IMR-90 (cell line): Measurements from ENCODE around the gene ELAVL1. TPM values are rescaled to one million over a fixed set of nuclear protein-coding genes. Genes with fewer than 3 reads are reported as not detected.
A peak's percentile ranks its signal among the peaks of the same experiment; 100 is the strongest.

Experiments
- ATAC-seq: fragments of 200-7000 bp; cut with Tn5 transposase; 2 replicates; pipeline ENCODE4 v1.9.1; 2020; ENCODE audit warnings: low read depth, mild to moderate bottlenecking, moderate library complexity
- BruUV-seq: library from RNA; stranded (reverse); fragments of 400-500 nt; replicated peaks from 2 replicates; lab custom pipeline; 2021; lab: Mats Ljungman, UMichigan
- CTCF ChIA-PET: fragments of 300-600 bp; formaldehyde crosslinking; extraction: SDS; loops from one replicate; lab custom pipeline; 2021; ENCODE audit warnings: antibody characterized with exemption; lab: Yijun Ruan, JAX
- POLR2A ChIA-PET: fragments of 300-600 bp; sonication (Branson Sonifier 250); formaldehyde crosslinking; loops from one replicate; lab custom pipeline; 2022; ENCODE audit warnings: antibody characterized with exemption; ENCODE audit not compliant: unreplicated experiment; lab: Charles Lee
- DNase-seq: peaks from one replicate; pipeline ENCODE4 v3.0.0; 2013
- H2AFZ ChIP-seq: replicated peaks from 2 replicates; pipeline ENCODE3; 2013; ENCODE audit warnings: low read length, mild to moderate bottlenecking; ENCODE audit not compliant: poor library complexity
- H2AK5ac ChIP-seq: 2 replicates; pipeline ENCODE4 v1.6.1; 2013; ENCODE audit warnings: low read depth, low read length, inconsistent platforms
- H2AK9ac ChIP-seq: replicated peaks from 2 replicates; pipeline ENCODE3; 2013; ENCODE audit warnings: mild to moderate bottlenecking, low read depth, low read length, moderate library complexity; ENCODE audit not compliant: poor library complexity
- H2BK120ac ChIP-seq: 2 replicates; pipeline ENCODE4 v1.6.1; 2013; ENCODE audit warnings: low read depth, low read length, inconsistent platforms
- H2BK15ac ChIP-seq: 3 replicates; pipeline ENCODE4 v1.6.1; 2013; ENCODE audit warnings: low read depth, low read length, inconsistent platforms
- H2BK20ac ChIP-seq: 2 replicates; pipeline ENCODE4 v1.6.1; 2013; ENCODE audit warnings: low read depth, mild to moderate bottlenecking, inconsistent platforms, low read length, moderate library complexity
- H2BK5ac ChIP-seq: 2 replicates; pipeline ENCODE4 v1.6.1; 2013; ENCODE audit warnings: mild to moderate bottlenecking, low read depth, low read length, inconsistent platforms; ENCODE audit not compliant: poor library complexity, severe bottlenecking
- H3K14ac ChIP-seq: replicated peaks from 2 replicates; pipeline ENCODE4 v1.6.1; 2013; ENCODE audit warnings: low read depth, low read length, inconsistent platforms
- H3K18ac ChIP-seq: 2 replicates; pipeline ENCODE4 v1.6.1; 2013; ENCODE audit warnings: low read depth, low read length, control low read depth
- H3K23ac ChIP-seq: 2 replicates; pipeline ENCODE4 v1.6.1; 2013; ENCODE audit warnings: low read depth, low read length, inconsistent platforms
- H3K27ac ChIP-seq: 2 replicates; pipeline ENCODE4 v1.5.1; 2013; ENCODE audit warnings: mild to moderate bottlenecking, control low read depth, low read length; ENCODE audit not compliant: insufficient read depth
- H3K27me3 ChIP-seq: 2 replicates; pipeline ENCODE4 v1.6.1; 2013; ENCODE audit warnings: low read length; ENCODE audit not compliant: control insufficient read depth, insufficient read depth
- H3K36me3 ChIP-seq: 2 replicates; pipeline ENCODE4 v1.6.1; 2013; ENCODE audit warnings: low read length, mixed read lengths; ENCODE audit not compliant: control insufficient read depth, insufficient read depth
- H3K4ac ChIP-seq: 2 replicates; pipeline ENCODE4 v1.6.1; 2013; ENCODE audit warnings: low read depth, low read length, inconsistent platforms
- H3K4me1 ChIP-seq: 2 replicates; pipeline ENCODE4 v1.6.1; 2013; ENCODE audit warnings: low read length, mixed read lengths; ENCODE audit not compliant: control insufficient read depth, insufficient read depth
- H3K4me2 ChIP-seq: 2 replicates; pipeline ENCODE4 v1.6.1; 2013; ENCODE audit warnings: low read depth, mild to moderate bottlenecking, control low read depth, low read length, moderate library complexity
- H3K4me3 ChIP-seq: 2 replicates; pipeline ENCODE4 v1.5.1; 2013; ENCODE audit warnings: low read depth, mild to moderate bottlenecking, control low read depth, low read length, moderate library complexity; ENCODE audit not compliant: insufficient read depth
- H3K56ac ChIP-seq: 2 replicates; pipeline ENCODE4 v1.6.1; 2013; ENCODE audit warnings: low read length, inconsistent platforms; ENCODE audit not compliant: insufficient read depth; ENCODE audit errors: extremely low read depth
- H3K79me1 ChIP-seq, 2 experiments: 2 replicates each; pipeline ENCODE4 v1.6.1; 2013; ENCODE audit warnings: low read length in 2 of 2, inconsistent platforms in 1 of 2, low read depth in 1 of 2
- H3K9ac ChIP-seq: 2 replicates; pipeline ENCODE4 v1.6.1; 2013; ENCODE audit warnings: low read depth, low read length, control low read depth
- H3K9me1 ChIP-seq: 2 replicates; pipeline ENCODE4 v1.6.1; 2013; ENCODE audit warnings: low read length, inconsistent platforms; ENCODE audit not compliant: insufficient read depth
- H3K9me3 ChIP-seq: 2 replicates; pipeline ENCODE4 v1.6.1; 2013; ENCODE audit warnings: low read length; ENCODE audit not compliant: control insufficient read depth, insufficient read depth
- H4K20me1 ChIP-seq: 2 replicates; pipeline ENCODE4 v1.6.1; 2013; ENCODE audit warnings: low read length, inconsistent platforms; ENCODE audit not compliant: insufficient read depth
- H4K5ac ChIP-seq: 2 replicates; pipeline ENCODE4 v1.6.1; 2013; ENCODE audit warnings: mild to moderate bottlenecking, low read depth, low read length, control low read depth
- H4K8ac ChIP-seq, 2 experiments: 2 replicates each; pipeline ENCODE4 v1.6.1; 2013; ENCODE audit warnings: low read depth in 2 of 2, low read length in 2 of 2, control low read depth in 1 of 2, inconsistent platforms in 1 of 2
- H4K91ac ChIP-seq: 2 replicates; pipeline ENCODE4 v1.6.1; 2013; ENCODE audit warnings: low read depth, low read length, inconsistent platforms; ENCODE audit not compliant: insufficient read depth
- CHD1 ChIP-seq: IDR thresholded peaks from 2 replicates; pipeline ENCODE4 v1.6.1; 2012; ENCODE audit warnings: low read depth, low read length, improper control_type of control experiment
- CTCF ChIP-seq: conservative IDR thresholded peaks from 2 replicates; pipeline ENCODE4 v1.5.1; 2012; ENCODE audit warnings: mild to moderate bottlenecking, low read depth, low read length, improper control_type of control experiment
- MAZ ChIP-seq: IDR thresholded peaks from 2 replicates; pipeline ENCODE4 v1.6.1; 2012; ENCODE audit warnings: low read depth, mild to moderate bottlenecking, low read length, improper control_type of control experiment, moderate library complexity, borderline replicate concordance
- POLR2A ChIP-seq: IDR thresholded peaks from 2 replicates; pipeline ENCODE4 v1.6.1; 2012; ENCODE audit warnings: mild to moderate bottlenecking, low read depth, low read length
- RAD21 ChIP-seq: IDR thresholded peaks from 2 replicates; pipeline ENCODE4 v1.6.1; 2012; ENCODE audit warnings: low read length, improper control_type of control experiment
- SMC3 ChIP-seq: fragments of 150-350 bp; IDR thresholded peaks from 2 replicates; pipeline ENCODE4 v1.6.1; 2016; ENCODE audit warnings: low read depth, mild to moderate bottlenecking, antibody characterized with exemption, low read length, moderate library complexity
- WGBS, 2 experiments: methylation state at CpG; one replicate each; pipeline versions ENCODE4 v1.1.5 to v1.1.7; 2013; ENCODE audit warnings: missing lambda C conversion rate in 2 of 2; ENCODE audit not compliant: insufficient read length in 1 of 2; ENCODE audit errors: extremely low coverage in 2 of 2; 5-methylcytosine and 5-hydroxymethylcytosine counted together
- dilution Hi-C: fragments of 300-500 bp; cut with HindIII; formaldehyde crosslinking; loops from one replicate; pipeline ENCODE4 v1.14.3; 2018; ENCODE audit warnings: low sequenced_read_pairs; ENCODE audit not compliant: unreplicated experiment
- in situ Hi-C: fragments of 300-500 bp; cut with MboI; formaldehyde crosslinking; loops from 3 replicates; pipeline ENCODE4 v1.14.3; 2019; ENCODE audit warnings: low sequenced_read_pairs, inconsistent platforms, mixed read lengths
- intact Hi-C: fragments of 100-400 bp; cut with micrococcal nuclease; formaldehyde crosslinking; loops from 2 replicates; pipeline ENCODE4 v1.10.0; 2022
- polyA plus RNA-seq, 3 experiments: library from polyadenylated mRNA; depleted of rRNA; stranded (reverse); fragments of >200 nt; gene quantifications; 2 replicates each; pipeline ENCODE4 v1.2.3, GENCODE V29; 2012; ENCODE audit warnings: low replicate concordance in 1 of 3
- total RNA-seq: library from RNA; depleted of rRNA; stranded (reverse); fragments of >200 nt; gene quantifications from 2 replicates; pipeline ENCODE4 v1.2.3, GENCODE V29; 2012

ELAVL1 gene
- total and polyA plus RNA-seq, 2 of the 4 experiments (the other 2 are of a cell fraction): 55.6 to 59.0 TPM

- Histone ChIP-seq H4K91ac (peak within 1 kb of the TSS; percentile 49; the same call in 1 of the 2 replicates), H3K9ac (peak within 1 kb of the TSS; percentile 70), H3K23ac (peak within 1 kb of the TSS; percentile 71; the same call in 1 of the 2 replicates), H3K4me1 (peaks cover 28% of the 10 kb centered on the region), H2AFZ (peak within 1 kb of the TSS; percentile 96), H3K36me3 (peaks cover 15% of the 10 kb centered on the region), H4K20me1 (peaks cover 23% of the 10 kb centered on the region), H3K27me3 (no peaks in the 10 kb centered on the region), H3K9me1 (peaks cover 12% of the 10 kb centered on the region; the same call in 1 of the 2 replicates), H4K5ac (peak within 1 kb of the TSS; percentile 55), H3K56ac (no peak within 1 kb of the TSS), H2AK9ac (peak within 1 kb of the TSS; percentile 92), H2AK5ac (peak within 1 kb of the TSS; percentile 81; the same call in 1 of the 2 replicates), H2BK120ac (peak within 1 kb of the TSS; percentile 30; the same call in 1 of the 2 replicates), H3K14ac (peak within 1 kb of the TSS; percentile 61), H3K27ac (peak within 1 kb of the TSS; percentile 59), H3K4me2 (peak within 1 kb of the TSS; percentile 93), H3K4ac (peak within 1 kb of the TSS; percentile 84), H3K4me3 (peak within 1 kb of the TSS; percentile 53), H3K9me3 (no peaks in the 10 kb centered on the region), H3K18ac (no peak within 1 kb of the TSS; the same call in 1 of the 2 replicates), H2BK5ac (peak within 1 kb of the TSS; percentile 3), H2BK20ac (no peak within 1 kb of the TSS), H3K79me1 (peaks cover 7 to 22% of the 10 kb centered on the region in 2 experiments; a peak in 3 of 4 replicates), H2BK15ac (no peak within 1 kb of the TSS), H4K8ac (peak within 1 kb of the TSS in 1 of 2 experiments; percentile 93; a peak in 1 of 4 replicates)
- POLR2A ChIA-PET: interaction anchor here (0.6 kb wide), 2 partner anchors 229 to 293 kb away, joined by 5 to 9 read pairs; no protein-coding TSS in a partner anchor
- BruUV-seq: no TSS peak
- CTCF ChIA-PET: interaction anchor here (0.6 kb wide), 1 partner anchor 116 kb away, joined by 5 read pairs; no protein-coding TSS in a partner anchor
- 22% methylated on average over 4 of the region's 65 CpGs; no CpG with 5 or more reads in 1 of the 2 experiments for WGBS, 2 experiments
- dilution Hi-C loops: no loop called here
- no peak for DNase-seq
- TF ChIP-seq RAD21 (no peak), CTCF (no peak), SMC3 (no peak), MAZ (peak; percentile 67; the same call in 1 of the 2 replicates), POLR2A (no peak), CHD1 (no peak)
- in situ Hi-C loops: no loop called here
- ATAC-seq: peak; percentile 70
- intact Hi-C loops: no loop called here
These were observed 79.3 kb downstream of the ELAVL1 start, which contains the start of gene CTXN1 for GRCh38 chr19:7926021-7926726. Gene CTXN1 (minus strand): TSS chr19:7926135. CDS start chr19:7925538, 597 bp downstream.
